Endothelial cell of umbilical vein (primary cell): Measurements from ENCODE around the gene SP100. TPM values are rescaled to one million over a fixed set of nuclear protein-coding genes. Genes with fewer than 3 reads are reported as not detected.

Experiments used
- BruUV-seq: library from RNA; stranded (reverse); fragments of 400-500 nt; replicated peaks from 2 replicates; lab custom pipeline; 2021; lab: Mats Ljungman, UMichigan
- CTCF ChIA-PET: fragments of 300-600, 350-600 bp; sonication (Branson Sonifier 250); formaldehyde crosslinking; loops from one replicate; lab custom pipeline; 2021; ENCODE audit warnings: antibody characterized with exemption, inconsistent platforms; lab: Charles Lee
- POLR2A ChIA-PET: fragments of 300-600, 350-600 bp; sonication (Branson Sonifier 250); formaldehyde crosslinking; loops from one replicate; lab custom pipeline; 2021; ENCODE audit warnings: antibody characterized with exemption, inconsistent platforms; lab: Charles Lee
- DNase-seq: peaks from one replicate; pipeline ENCODE4 v3.0.0-alpha.2; 2011; ENCODE audit warnings: low read depth, low spot score
- FAIRE-seq: peaks from 2 replicates; lab custom pipeline; 2011; peaks lifted over from hg19 to GRCh38; lab: Jason Lieb, UNC
- H2AFZ ChIP-seq: 2 replicates; pipeline ENCODE4 v1.6.0; 2012; ENCODE audit warnings: low read depth, low read length, control low read depth, inconsistent platforms
- H3K27ac ChIP-seq: 2 replicates; pipeline ENCODE4 v1.5.1; 2011; ENCODE audit warnings: low read depth, mild to moderate bottlenecking, control low read depth, low read length, moderate library complexity; ENCODE audit not compliant: insufficient read depth
- H3K27me3 ChIP-seq, 2 experiments: 2 replicates each; pipeline versions ENCODE4 v1.6.0 to v1.6.1; 2011; ENCODE audit warnings: low read length in 2 of 2, mixed read lengths in 1 of 2; ENCODE audit not compliant: control insufficient read depth in 2 of 2, insufficient read depth in 2 of 2
- H3K36me3 ChIP-seq, 2 experiments: 2 replicates in 1 of 2; 3 replicates in 1 of 2; pipeline ENCODE4 v1.5.1; 2011; ENCODE audit warnings: low read length in 2 of 2, mild to moderate bottlenecking in 1 of 2, moderate library complexity in 1 of 2; ENCODE audit not compliant: control insufficient read depth in 2 of 2, insufficient read depth in 2 of 2; ENCODE audit errors: extremely low read depth in 1 of 2
- H3K4me1 ChIP-seq: 3 replicates; pipeline ENCODE4 v1.5.1; 2011; ENCODE audit warnings: mild to moderate bottlenecking, low read length; ENCODE audit not compliant: control insufficient read depth, insufficient read depth; ENCODE audit errors: extremely low read depth
- H3K4me2 ChIP-seq: 2 replicates; pipeline ENCODE4 v1.6.1; 2011; ENCODE audit warnings: low read length, control low read depth, mixed read lengths; ENCODE audit not compliant: insufficient read depth
- H3K4me3 ChIP-seq, 3 experiments: fragments of 200-600 bp in 1 of 3; sonication (generic), shearing (Covaris generic) in 1 of 3; replicated peaks in 1 of 3; 2 replicates each; pipeline ENCODE4 v1.5.1; 2011 to 2016; ENCODE audit warnings: control low read depth in 3 of 3, low read length in 3 of 3, mild to moderate bottlenecking in 2 of 3, inconsistent platforms in 1 of 3, low read depth in 1 of 3, moderate library complexity in 1 of 3; ENCODE audit not compliant: insufficient read depth in 1 of 3
- H3K79me2 ChIP-seq: 2 replicates; pipeline ENCODE4 v1.6.0; 2012; ENCODE audit warnings: low read length, inconsistent platforms; ENCODE audit not compliant: control insufficient read depth, insufficient read depth
- H3K9ac ChIP-seq: replicated peaks from 2 replicates; pipeline ENCODE3; 2011; ENCODE audit warnings: low read length, control low read depth; ENCODE audit not compliant: insufficient read depth; ENCODE audit errors: extremely low read depth
- H3K9me1 ChIP-seq: replicated peaks from 3 replicates; pipeline ENCODE4 v1.6.0; 2011; ENCODE audit warnings: mild to moderate bottlenecking, low read length; ENCODE audit not compliant: control insufficient read depth, insufficient read depth; ENCODE audit errors: extremely low read depth
- H3K9me3 ChIP-seq: replicated peaks from 2 replicates; pipeline ENCODE4 v1.5.1; 2012; ENCODE audit warnings: low read length, inconsistent platforms; ENCODE audit not compliant: control insufficient read depth, insufficient read depth
- H4K20me1 ChIP-seq: replicated peaks from 2 replicates; pipeline ENCODE3; 2011; ENCODE audit warnings: mild to moderate bottlenecking, low read length; ENCODE audit not compliant: control insufficient read depth, insufficient read depth; ENCODE audit errors: extremely low read depth
- EZH2 ChIP-seq: IDR thresholded peaks from 2 replicates; pipeline ENCODE4 v1.6.1; 2012; ENCODE audit warnings: borderline replicate concordance, low read depth, mild to moderate bottlenecking, moderate library complexity, low read length, inconsistent platforms; ENCODE audit not compliant: severe bottlenecking
- FOS ChIP-seq: IDR thresholded peaks from 2 replicates; pipeline ENCODE4 v1.6.1; 2011; ENCODE audit warnings: mild to moderate bottlenecking, low read length, moderate library complexity, borderline replicate concordance; ENCODE audit not compliant: insufficient read depth
- GATA2 ChIP-seq: IDR thresholded peaks from 2 replicates; pipeline ENCODE4 v1.7.0; 2011; ENCODE audit warnings: low read depth, mild to moderate bottlenecking, moderate library complexity, mixed read lengths, low read length; ENCODE audit not compliant: insufficient read length, insufficient read depth
- JUN ChIP-seq: IDR thresholded peaks from 2 replicates; pipeline ENCODE4 v1.6.1; 2011; ENCODE audit warnings: borderline replicate concordance, low read depth; ENCODE audit not compliant: insufficient read length, insufficient read depth
- MAX ChIP-seq: IDR thresholded peaks from 2 replicates; pipeline ENCODE4 v1.6.1; 2011; ENCODE audit not compliant: insufficient read depth, insufficient read length
- MYC ChIP-seq: IDR thresholded peaks from one replicate; pipeline ENCODE4 v1.6.1; 2011; ENCODE audit warnings: mild to moderate bottlenecking, low read depth, low read length
- POLR2A ChIP-seq: IDR thresholded peaks from 2 replicates; pipeline ENCODE4 v1.6.1; 2012; ENCODE audit warnings: low read depth, mild to moderate bottlenecking, control low read depth, low read length
- POLR2AphosphoS5 ChIP-seq: IDR thresholded peaks from 2 replicates; pipeline ENCODE4 v1.6.1; 2012; ENCODE audit warnings: low read depth, mild to moderate bottlenecking, control low read depth, low read length, moderate library complexity; ENCODE audit not compliant: insufficient read depth
- dilution Hi-C: fragments of 300-500 bp; cut with MboI; formaldehyde crosslinking; loops from one replicate; pipeline ENCODE4 v1.15.0; 2019; ENCODE audit warnings: low sequenced_read_pairs; ENCODE audit not compliant: extremely low pct_ligation_motif_present
- intact Hi-C: fragments of 100-400 bp; cut with micrococcal nuclease; formaldehyde crosslinking; loops from one replicate; pipeline ENCODE4 v1.10.0; 2022
- polyA plus RNA-seq, 4 experiments: library from polyadenylated mRNA; depleted of rRNA in 3 of 4; stranded (reverse) in 3 of 4; unstranded in 1 of 4; fragments of >200 nt; gene quantifications; 2 replicates each; pipeline versions ENCODE4 v1.2.1 to v1.2.3, GENCODE V29; 2011 to 2012; ENCODE audit warnings: missing spikeins in 1 of 4
- total RNA-seq: library from RNA; stranded (reverse); gene quantifications from 2 replicates; pipeline ENCODE4 v1.2.3, GENCODE V29; 2021
- TF ChIP-seq, protein P1 (sequence below), 2 donors: IDR thresholded peaks; 1 replicate in 1 of 2; 2 replicates in 1 of 2; pipeline ENCODE4 v1.5.1; 2011; ENCODE audit warnings: low read length in 2 of 2, mild to moderate bottlenecking in 2 of 2, moderate library complexity in 2 of 2, control low read depth in 1 of 2, inconsistent platforms in 1 of 2, low read depth in 1 of 2; ENCODE audit not compliant: insufficient read depth in 1 of 2; ENCODE audit errors: extremely low read depth in 1 of 2

Gene SP100
- total and polyA plus RNA-seq, 2 donors (not counting 3 experiments of a cell fraction or from before 2014, with no cell fraction given) = 33.7 to 108 TPM

GRCh38 chr2:230505162-230505561 lies 89.2 kb downstream of the SP100 start:
- H3K27me3 ChIP-seq = no peaks in the 10 kb centered on the region
- H3K79me2 ChIP-seq = no peaks in the 10 kb centered on the region
- DNase-seq (no peak), FAIRE-seq (no peak)
- peaks cover 10 to 15% of the 10 kb centered on the region in 2 experiments for H3K36me3 ChIP-seq
- no peak overlapping the region for H3K9ac ChIP-seq
- no peaks in the 10 kb centered on the region for H3K9me1 ChIP-seq
- H2AFZ ChIP-seq = no peak overlapping the region
- dilution Hi-C loops = no loop called here
- intact Hi-C loops = no loop called here
- no peak overlapping the region for H3K4me3 ChIP-seq
- no peak overlapping the region for H3K27ac ChIP-seq
- H3K4me1 ChIP-seq = no peaks in the 10 kb centered on the region
- no peak overlapping the region for H3K4me2 ChIP-seq
- no peaks in the 10 kb centered on the region for H3K9me3 ChIP-seq
- no TSS peak for BruUV-seq
- TF ChIP-seq JUN (no peak), GATA2 (no peak), FOS (no peak), EZH2 (no peak), POLR2AphosphoS5 (no peak), MYC (no peak), MAX (no peak), POLR2A (no peak)
- TF ChIP-seq, protein P1, sequence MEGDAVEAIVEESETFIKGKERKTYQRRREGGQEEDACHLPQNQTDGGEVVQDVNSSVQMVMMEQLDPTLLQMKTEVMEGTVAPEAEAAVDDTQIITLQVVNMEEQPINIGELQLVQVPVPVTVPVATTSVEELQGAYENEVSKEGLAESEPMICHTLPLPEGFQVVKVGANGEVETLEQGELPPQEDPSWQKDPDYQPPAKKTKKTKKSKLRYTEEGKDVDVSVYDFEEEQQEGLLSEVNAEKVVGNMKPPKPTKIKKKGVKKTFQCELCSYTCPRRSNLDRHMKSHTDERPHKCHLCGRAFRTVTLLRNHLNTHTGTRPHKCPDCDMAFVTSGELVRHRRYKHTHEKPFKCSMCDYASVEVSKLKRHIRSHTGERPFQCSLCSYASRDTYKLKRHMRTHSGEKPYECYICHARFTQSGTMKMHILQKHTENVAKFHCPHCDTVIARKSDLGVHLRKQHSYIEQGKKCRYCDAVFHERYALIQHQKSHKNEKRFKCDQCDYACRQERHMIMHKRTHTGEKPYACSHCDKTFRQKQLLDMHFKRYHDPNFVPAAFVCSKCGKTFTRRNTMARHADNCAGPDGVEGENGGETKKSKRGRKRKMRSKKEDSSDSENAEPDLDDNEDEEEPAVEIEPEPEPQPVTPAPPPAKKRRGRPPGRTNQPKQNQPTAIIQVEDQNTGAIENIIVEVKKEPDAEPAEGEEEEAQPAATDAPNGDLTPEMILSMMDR (IDR thresholded peaks at IDR 0.05; ENCODE audit: extremely low read depth in 1 of 2, insufficient read depth in 1 of 2, low read depth in 1 of 2, low read length in 2 of 2) = no peak
- ChIA-PET POLR2A (no interaction called here), CTCF (interaction anchor here (0.8 kb wide), 1 partner anchor 10 kb away, joined by 3 read pairs; no protein-coding TSS in a partner anchor)
- no peaks in the 10 kb centered on the region for H4K20me1 ChIP-seq
